ENCODE measurements around the gene AGAP1. TPM values are rescaled to one million over a fixed set of nuclear protein-coding genes. Genes with fewer than 3 reads are reported as not detected.

The AGAP1 gene
- total RNA-seq, 1 donor from 2014 or later: 39.4 TPM

GRCh38 chr2:235769046-235769445 lies 275.2 kb downstream of the AGAP1 start:
- H3K27ac ChIP-seq (ENCODE audit: low read depth, low read length): no peak overlapping the region
- FAIRE-seq: no peak

GRCh38 chr2:235770909-235771820 lies 277.3 kb downstream of the AGAP1 start:
- no peaks in the 10 kb centered on the region for H3K4me1 ChIP-seq (ENCODE audit: insufficient read depth, low read length)
- H3K4me3 ChIP-seq (ENCODE audit: insufficient read depth, low read depth, low read length): no peak overlapping the region
- no peaks in the 10 kb centered on the region for H3K27me3 ChIP-seq (ENCODE audit: insufficient read depth, low read length)
- no peak overlapping the region for H3K9ac ChIP-seq (ENCODE audit: low read length)
- DNase-seq (ENCODE audit: low read depth) (no peak), FAIRE-seq (no peak)
- H3K27ac ChIP-seq (ENCODE audit: low read depth, low read length): no peak overlapping the region
- TF ChIP-seq CTCF (IDR thresholded peaks at IDR 0.05; ENCODE audit: insufficient read depth, low read depth, low read length): no peak
- no peak for TF ChIP-seq EZH2 (IDR thresholded peaks at IDR 0.05; ENCODE audit: insufficient read depth, low read length)
- H3K9me3 ChIP-seq (ENCODE audit: insufficient read depth, low read depth, low read length): no peaks in the 10 kb centered on the region
- no peak overlapping the region for H3K4me3 Mint-ChIP-seq (ENCODE audit: unreplicated experiment)
- peaks cover 9% of the 10 kb centered on the region for H3K36me3 Mint-ChIP-seq (ENCODE audit: low read depth, unreplicated experiment)
- H3K27me3 Mint-ChIP-seq (ENCODE audit: low read depth, unreplicated experiment): no peaks in the 10 kb centered on the region
- H3K4me2 ChIP-seq (ENCODE audit: low read length): no peak overlapping the region
- no peaks in the 10 kb centered on the region for H3K36me3 ChIP-seq (ENCODE audit: insufficient read depth, low read length)
- H3K4me1 Mint-ChIP-seq (ENCODE audit: low read depth, unreplicated experiment): peaks cover 19% of the 10 kb centered on the region
- H4K20me1 ChIP-seq (ENCODE audit: insufficient read depth, low read length): no peaks in the 10 kb centered on the region
- no peak overlapping the region for H3K27ac Mint-ChIP-seq (ENCODE audit: unreplicated experiment)
- H3K9me3 Mint-ChIP-seq (ENCODE audit: unreplicated experiment): no peaks in the 10 kb centered on the region
- no peak overlapping the region for H2AFZ ChIP-seq (ENCODE audit: low read depth, low read length)
- no peaks in the 10 kb centered on the region for H3K79me2 ChIP-seq (ENCODE audit: insufficient read depth, low read length)

More at GRCh38 chr2:235769046-235769445, 275.2 kb downstream of the AGAP1 start:
- Histone ChIP-seq H3K4me3 (ENCODE audit: insufficient read depth, low read depth, low read length) (no peak overlapping the region), H3K79me2 (ENCODE audit: insufficient read depth, low read length) (no peaks in the 10 kb centered on the region), H3K9me3 (ENCODE audit: insufficient read depth, low read depth, low read length) (no peaks in the 10 kb centered on the region), H3K4me1 (ENCODE audit: insufficient read depth, low read length) (peaks cover 8% of the 10 kb centered on the region), H4K20me1 (ENCODE audit: insufficient read depth, low read length) (no peaks in the 10 kb centered on the region), H3K9ac (ENCODE audit: low read length) (no peak overlapping the region), H3K27me3 (ENCODE audit: insufficient read depth, low read length) (no peaks in the 10 kb centered on the region), H3K36me3 (ENCODE audit: insufficient read depth, low read length) (no peaks in the 10 kb centered on the region), H3K4me2 (ENCODE audit: low read length) (no peak overlapping the region), H2AFZ (ENCODE audit: low read depth, low read length) (no peak overlapping the region)
- no peak for DNase-seq (ENCODE audit: low read depth)
- no peak overlapping the region for H3K27ac Mint-ChIP-seq (ENCODE audit: unreplicated experiment)
- H3K27me3 Mint-ChIP-seq (ENCODE audit: low read depth, unreplicated experiment): no peaks in the 10 kb centered on the region
- peaks cover 6% of the 10 kb centered on the region for H3K36me3 Mint-ChIP-seq (ENCODE audit: low read depth, unreplicated experiment)
- no peak overlapping the region for H3K4me3 Mint-ChIP-seq (ENCODE audit: unreplicated experiment)
- TF ChIP-seq EZH2 (IDR thresholded peaks at IDR 0.05; ENCODE audit: insufficient read depth, low read length) (no peak), CTCF (IDR thresholded peaks at IDR 0.05; ENCODE audit: insufficient read depth, low read depth, low read length) (no peak)
- H3K4me1 Mint-ChIP-seq (ENCODE audit: low read depth, unreplicated experiment): peaks cover 24% of the 10 kb centered on the region
- H3K9me3 Mint-ChIP-seq (ENCODE audit: unreplicated experiment): no peaks in the 10 kb centered on the region
